HG02759 (cell line): Measurements from ENCODE around the gene CCN5.
A peak's percentile ranks its signal among the peaks of the same experiment; 100 is the strongest.

Experiments
- ATAC-seq: cut with Tn5 transposase; IDR thresholded peaks from one replicate; pipeline ENCODE4 v1.9.1; 2021; ENCODE audit warnings: mild to moderate bottlenecking, moderate library complexity; ENCODE audit not compliant: unreplicated experiment

Gene CCN5

GRCh38 chr20:44715499-44716308, 535 bp downstream of the CCN5 start:
- ATAC-seq, result no peak

DNA sequence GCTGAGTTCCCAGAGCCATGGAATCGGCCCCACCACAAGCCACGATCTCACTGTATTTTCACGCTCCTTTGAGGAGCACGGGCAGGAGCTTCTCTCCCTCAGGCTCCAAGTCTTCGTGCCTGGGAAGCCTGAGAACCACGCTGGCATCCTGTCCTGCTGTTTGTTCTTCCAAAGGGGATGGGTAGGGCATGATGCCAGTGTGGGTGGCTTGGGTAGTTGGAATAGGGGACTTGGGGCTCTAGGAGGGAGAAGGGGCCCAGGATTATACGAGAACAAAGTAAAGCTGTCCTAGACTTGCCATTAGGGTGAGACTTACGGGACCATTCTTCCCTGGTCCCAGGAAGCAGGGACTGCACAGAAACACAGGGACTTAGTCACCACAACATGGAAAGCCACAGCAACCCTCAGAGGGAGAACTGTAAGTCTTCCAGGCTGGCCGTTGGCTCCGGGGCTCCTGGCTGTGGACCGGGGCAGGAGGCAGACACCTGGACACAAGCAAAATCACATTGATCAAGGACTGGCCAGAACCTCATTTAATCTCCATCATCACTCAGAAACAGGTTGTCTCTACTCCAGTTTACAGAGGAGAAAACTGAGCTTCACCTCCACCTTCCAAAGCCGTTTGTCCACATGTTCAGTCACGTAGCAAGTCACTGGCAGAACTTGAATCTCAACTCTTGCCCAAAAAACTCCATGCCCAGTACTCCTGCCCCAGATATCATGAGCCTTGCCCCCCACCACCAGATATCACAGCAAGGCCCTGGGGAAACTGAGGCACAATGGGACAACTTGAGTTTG, 1.3 kb downstream of the CCN5 start:
- no peak for ATAC-seq

DNA sequence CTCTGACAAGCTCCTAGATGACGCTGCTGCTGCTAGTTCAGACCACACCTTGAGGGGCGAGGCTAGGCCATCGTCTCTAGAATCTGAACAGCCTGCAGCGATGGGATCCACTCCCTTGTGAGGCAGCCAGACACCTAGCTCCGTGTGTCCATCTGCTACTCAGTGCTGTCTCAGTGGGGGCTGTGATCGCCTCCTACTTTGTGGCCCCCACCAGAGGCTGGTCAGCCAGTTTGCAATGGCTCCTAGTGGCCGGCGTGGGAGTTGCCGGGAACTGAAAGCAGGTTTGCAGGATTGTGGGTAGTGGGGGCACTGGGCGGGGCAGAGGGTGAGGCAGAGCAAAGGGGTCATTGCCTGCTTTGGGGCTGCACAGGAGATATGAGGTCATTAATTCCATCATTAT, 2.8 kb downstream of the CCN5 start:
- ATAC-seq, result no peak

GRCh38 chr20:44719841-44720240, 4.7 kb downstream of the CCN5 start:
- no peak for ATAC-seq

GRCh38 chr20:44720621-44720996, 5.4 kb downstream of the CCN5 start:
- no peak for ATAC-seq

- no peak for ATAC-seq
Measured at GRCh38 chr20:44720997-44721784, 6.0 kb downstream of the CCN5 start.

GRCh38 chr20:44721785-44722054, 6.6 kb downstream of the CCN5 start:
- ATAC-seq, result no peak

DNA sequence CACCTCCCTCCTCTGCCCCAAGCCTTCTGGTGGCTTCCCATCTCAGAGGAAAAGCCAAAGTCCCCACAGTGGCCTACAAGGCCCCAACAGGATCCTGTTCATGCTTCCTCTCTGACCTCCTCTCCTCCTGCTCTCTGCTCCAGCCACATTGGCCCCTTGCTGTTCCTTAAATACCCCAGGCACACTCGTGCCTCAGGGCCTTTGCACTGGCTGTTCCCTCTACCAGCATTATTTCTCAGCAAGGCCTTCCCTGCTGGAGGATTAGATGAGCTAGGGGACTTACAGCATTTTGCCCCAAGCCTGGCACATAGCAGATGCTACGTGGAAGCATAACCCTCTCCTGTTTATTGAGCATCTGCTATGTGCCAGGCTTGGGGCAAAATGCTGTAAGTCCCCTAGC, 7.8 kb downstream of the CCN5 start:
- no peak for ATAC-seq

DNA sequence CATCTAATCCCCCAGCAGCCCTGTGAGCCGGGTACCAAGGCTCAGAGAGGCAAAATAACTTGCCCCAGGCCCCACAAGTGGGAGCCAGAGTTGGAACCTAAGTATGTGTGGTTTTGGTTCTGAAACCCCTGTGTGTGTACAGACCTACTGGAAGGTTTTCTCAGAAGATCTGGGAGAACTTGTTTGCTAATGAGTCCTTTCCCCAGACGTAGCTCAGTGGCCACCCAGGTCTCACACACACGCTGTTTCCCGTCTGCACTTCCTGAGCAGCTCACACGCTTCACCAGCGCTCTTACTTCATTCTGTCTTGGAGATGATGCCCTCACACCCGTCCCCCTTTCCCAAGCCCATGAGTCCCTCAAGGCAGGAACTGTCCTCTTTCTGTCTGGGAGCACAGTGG, 8.2 kb downstream of the CCN5 start:
- ATAC-seq, result no peak

GRCh38 chr20:44723798-44724362, 8.7 kb downstream of the CCN5 start:
- no peak for ATAC-seq

DNA sequence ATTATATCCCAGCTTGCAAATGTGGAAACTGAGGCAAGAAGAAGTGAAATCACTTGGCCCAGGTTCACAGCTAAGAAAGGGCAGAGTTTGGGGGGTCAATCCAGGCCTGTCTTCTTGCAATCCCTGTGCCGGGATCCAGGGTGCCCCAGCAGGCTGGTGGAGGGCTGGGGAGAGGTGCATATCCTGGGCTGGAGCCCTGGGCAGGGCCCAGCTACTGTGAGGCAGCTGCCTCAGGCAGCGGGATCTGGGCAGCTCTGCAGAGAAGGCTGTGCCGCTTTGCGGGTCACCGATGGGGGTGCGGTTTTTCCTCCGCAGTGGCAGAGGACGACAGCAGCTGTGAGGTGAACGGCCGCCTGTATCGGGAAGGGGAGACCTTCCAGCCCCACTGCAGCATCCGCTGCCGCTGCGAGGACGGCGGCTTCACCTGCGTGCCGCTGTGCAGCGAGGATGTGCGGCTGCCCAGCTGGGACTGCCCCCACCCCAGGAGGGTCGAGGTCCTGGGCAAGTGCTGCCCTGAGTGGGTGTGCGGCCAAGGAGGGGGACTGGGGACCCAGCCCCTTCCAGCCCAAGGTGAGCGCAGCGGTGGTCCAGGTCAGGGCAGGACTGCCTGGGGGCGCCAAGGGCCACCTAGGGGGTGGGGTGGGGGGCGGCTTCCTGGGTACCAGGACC, 9.4 kb downstream of the CCN5 start:
- no peak for ATAC-seq

DNA sequence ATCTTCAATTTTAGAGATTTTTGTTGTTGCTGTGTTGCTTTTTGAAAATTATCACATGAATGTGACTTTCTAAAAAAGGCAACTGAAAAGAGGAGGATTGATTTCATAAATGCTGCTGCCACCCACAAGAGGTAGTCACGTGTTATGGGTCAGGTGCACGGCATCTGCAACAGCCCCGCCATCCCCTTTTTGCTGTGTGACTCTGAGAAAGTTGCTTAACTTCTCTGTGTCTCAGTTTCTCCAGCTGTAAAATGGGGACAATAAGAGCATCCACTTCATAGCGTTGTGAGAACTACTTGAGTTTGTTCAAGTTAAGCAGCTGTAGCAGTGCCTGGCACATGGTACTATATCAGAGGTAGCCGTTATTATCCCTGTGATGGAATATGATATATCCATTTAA, 10.7 kb downstream of the CCN5 start:
- ATAC-seq, result no peak

DNA sequence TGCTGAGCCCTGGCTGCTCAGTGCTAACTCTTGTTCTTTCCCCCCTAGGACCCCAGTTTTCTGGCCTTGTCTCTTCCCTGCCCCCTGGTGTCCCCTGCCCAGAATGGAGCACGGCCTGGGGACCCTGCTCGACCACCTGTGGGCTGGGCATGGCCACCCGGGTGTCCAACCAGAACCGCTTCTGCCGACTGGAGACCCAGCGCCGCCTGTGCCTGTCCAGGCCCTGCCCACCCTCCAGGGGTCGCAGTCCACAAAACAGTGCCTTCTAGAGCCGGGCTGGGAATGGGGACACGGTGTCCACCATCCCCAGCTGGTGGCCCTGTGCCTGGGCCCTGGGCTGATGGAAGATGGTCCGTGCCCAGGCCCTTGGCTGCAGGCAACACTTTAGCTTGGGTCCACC, 11.9 kb downstream of the CCN5 start:
- ATAC-seq, result no peak

DNA sequence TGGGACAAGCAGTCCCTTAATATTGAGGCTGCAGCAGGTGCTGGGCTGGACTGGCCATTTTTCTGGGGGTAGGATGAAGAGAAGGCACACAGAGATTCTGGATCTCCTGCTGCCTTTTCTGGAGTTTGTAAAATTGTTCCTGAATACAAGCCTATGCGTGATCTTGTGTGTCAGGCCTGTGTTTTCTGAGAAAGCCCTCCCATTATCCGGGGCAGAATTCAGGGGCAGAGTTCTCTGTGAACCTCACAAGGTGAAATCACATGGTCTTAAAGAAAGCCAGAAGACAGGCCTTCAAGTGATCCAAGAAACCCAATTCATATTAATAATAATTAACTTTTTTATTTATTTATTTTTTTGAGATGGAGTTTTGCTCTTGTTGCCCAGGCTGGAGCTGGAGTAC, 12.5 kb downstream of the CCN5 start:
- no peak for ATAC-seq

- ATAC-seq, result no peak
Measured at GRCh38 chr20:44728801-44729443, 13.8 kb downstream of the CCN5 start.

GRCh38 chr20:44730441-44730840, 15.3 kb downstream of the CCN5 start:
- no peak for ATAC-seq

DNA sequence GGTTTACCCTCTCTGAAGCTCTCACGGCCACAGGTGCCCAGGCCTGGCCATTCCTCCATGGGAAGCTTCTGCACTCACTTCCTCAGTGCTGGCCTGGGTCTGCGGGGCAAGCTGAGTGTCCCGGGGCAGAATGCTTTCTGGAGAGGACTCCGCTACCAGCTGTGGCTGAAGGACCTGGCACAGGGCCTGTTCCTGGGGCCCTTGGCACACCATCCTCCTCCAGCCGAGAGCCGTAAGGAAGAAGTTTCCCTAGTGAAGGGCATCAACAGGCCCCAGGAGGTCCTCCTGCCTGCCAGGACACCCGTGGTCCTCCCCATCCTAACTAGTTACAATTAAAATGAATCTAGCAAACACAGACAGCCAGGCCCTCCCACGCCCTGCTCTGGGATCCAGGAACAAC, 16.5 kb downstream of the CCN5 start:
- ATAC-seq, result no peak

GRCh38 chr20:44732327-44732726, 17.2 kb downstream of the CCN5 start:
- ATAC-seq, result no peak

DNA sequence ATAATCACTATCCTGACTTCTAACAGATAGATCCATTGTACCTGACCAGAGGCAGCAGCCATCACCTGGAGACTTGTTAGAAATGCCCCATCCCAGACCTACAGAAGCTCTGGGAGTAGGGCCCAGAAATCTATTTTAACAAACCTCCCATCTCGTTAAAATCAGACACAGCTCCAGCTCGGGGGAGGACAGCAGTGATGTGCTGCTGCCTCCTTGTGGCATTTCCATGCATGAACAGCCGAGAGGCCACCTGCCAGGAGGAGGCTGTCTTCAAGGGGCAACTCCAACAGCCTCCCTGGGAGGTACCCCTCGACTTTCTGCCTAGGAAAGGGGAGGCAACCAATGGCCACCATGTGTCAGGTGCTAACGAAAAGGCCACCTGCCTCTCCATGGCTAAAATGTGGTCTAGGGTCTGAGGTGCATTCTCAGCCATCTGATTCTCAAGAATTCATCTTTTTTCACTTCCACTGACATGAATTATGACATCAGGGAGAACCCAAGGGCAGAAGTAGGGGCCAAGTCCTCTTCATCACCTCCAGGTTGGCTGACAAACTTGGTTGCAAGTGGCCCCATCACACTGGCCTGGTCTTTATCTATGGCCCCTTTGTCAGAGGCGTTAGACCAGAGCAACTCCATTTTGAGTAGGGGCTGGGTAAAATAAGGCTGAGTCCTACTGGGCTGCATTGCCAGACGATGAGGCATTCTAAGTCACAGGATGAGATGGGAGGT, 18.3 kb downstream of the CCN5 start:
- ATAC-seq, result peak; percentile 43

DNA sequence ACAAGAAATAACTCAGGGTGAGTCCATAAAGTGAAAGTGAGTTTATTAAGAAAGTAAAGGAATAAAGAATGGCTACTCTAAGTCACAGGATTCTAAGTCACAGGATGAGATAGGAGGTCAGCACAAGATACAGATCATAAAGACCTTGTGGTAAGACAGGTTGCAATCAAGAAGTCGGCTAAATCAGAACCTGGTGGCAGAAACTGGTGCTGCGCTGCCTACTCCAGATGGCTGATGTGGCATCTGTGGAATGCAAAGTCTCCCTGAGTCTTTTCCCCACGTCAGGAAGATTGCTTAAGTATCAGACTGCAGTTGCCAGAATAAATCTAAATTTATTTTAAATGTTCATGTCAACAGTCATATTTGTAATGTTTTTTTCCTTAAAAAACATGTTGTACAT, 19.8 kb downstream of the CCN5 start:
- ATAC-seq, result no peak
